Tibial artery (tissue), 4 donors: ENCODE measurements around the gene POR.

Source experiments
- DNase-seq, 2 donors: peaks; one replicate each; pipeline ENCODE4 v3.0.0-alpha.2; 2019
- H3K27ac ChIP-seq, 2 donors: fragments of 200-600 bp; sonication (generic) in 1 of 2; 1 replicate in 1 of 2; 2 replicates in 1 of 2; pipeline ENCODE4 v1.5.1; 2018 to 2019; ENCODE audit warnings: mild to moderate bottlenecking in 1 of 2
- H3K27me3 ChIP-seq, 2 donors: fragments of 200-600 bp; sonication (generic) in 1 of 2; one replicate each; pipeline versions ENCODE4 v1.5.1 to v1.6.0; 2016 to 2019
- H3K36me3 ChIP-seq, 3 donors: fragments of 200-600 bp; sonication (generic) in 2 of 3; one replicate each; pipeline ENCODE4 v1.5.1; 2016 to 2019; ENCODE audit warnings: mild to moderate bottlenecking in 2 of 3
- H3K4me1 ChIP-seq, 4 donors: fragments of 200-600 bp; sonication (generic) in 2 of 4; 1 replicate in 3 of 4; 2 replicates in 1 of 4; pipeline ENCODE4 v1.5.1; 2016 to 2019
- H3K4me3 ChIP-seq, 2 donors: fragments of 200-600 bp; sonication (generic) in 1 of 2; 1 replicate in 1 of 2; 2 replicates in 1 of 2; pipeline ENCODE4 v1.5.1; 2018 to 2019; ENCODE audit warnings: mild to moderate bottlenecking in 2 of 2
- H3K9me3 ChIP-seq, 3 donors: fragments of 200-600 bp; sonication (generic) in 1 of 3; one replicate each; pipeline ENCODE4 v1.5.1; 2016 to 2019
- CTCF ChIP-seq, 2 experiments: fragments of 200-600 bp in 1 of 2; fragments of 450-650 bp in 1 of 2; IDR thresholded peaks; one replicate each; pipeline ENCODE4 v1.5.1; 2017 to 2019; ENCODE audit warnings: antibody characterized with exemption in 2 of 2, mild to moderate bottlenecking in 1 of 2, moderate library complexity in 1 of 2
- intact Hi-C: fragments of 100-400 bp; cut with DNase I; formaldehyde crosslinking; loops from one replicate; pipeline ENCODE4 v1.15.0; 2023; ENCODE audit warnings: low total_unique reads

POR gene

GRCh38 chr7:75924889-75925288, 9.9 kb downstream of the POR start:
- Histone ChIP-seq H3K4me1 (peaks cover 0 to 5% (median 0%) of the 10 kb centered on the region in 4 donors), H3K27ac (no peak overlapping the region)
- intact Hi-C loops, result no loop called here

GRCh38 chr7:75925717-75926435, 10.9 kb downstream of the POR start:
- no peak for DNase-seq
- Histone ChIP-seq H3K4me1 (peaks cover 0 to 5% (median 0%) of the 10 kb centered on the region in 4 donors), H3K27ac (no peak overlapping the region), H3K4me3 (no peak overlapping the region), H3K27me3 (no peaks in the 10 kb centered on the region), H3K9me3 (no peaks in the 10 kb centered on the region), H3K36me3 (peaks cover 0 to 12% (median 0%) of the 10 kb centered on the region in 3 donors)
- intact Hi-C loops, result no loop called here
- TF ChIP-seq CTCF (IDR thresholded peaks at IDR 0.05), result no peak

More at GRCh38 chr7:75924889-75925288, 9.9 kb downstream of the POR start:
- no peak overlapping the region for H3K4me3 ChIP-seq
- peaks cover 0 to 12% (median 0%) of the 10 kb centered on the region in 3 donors for H3K36me3 ChIP-seq
- DNase-seq, result no peak
- H3K27me3 ChIP-seq, result no peaks in the 10 kb centered on the region
- no peak for TF ChIP-seq CTCF (IDR thresholded peaks at IDR 0.05)
- no peaks in the 10 kb centered on the region for H3K9me3 ChIP-seq

- Histone ChIP-seq H3K36me3 (peaks cover 0 to 12% (median 0%) of the 10 kb centered on the region in 3 donors), H3K4me3 (no peak overlapping the region), H3K27ac (no peak overlapping the region), H3K27me3 (no peaks in the 10 kb centered on the region), H3K4me1 (no peaks in the 10 kb centered on the region), H3K9me3 (no peaks in the 10 kb centered on the region)
- TF ChIP-seq CTCF (IDR thresholded peaks at IDR 0.05), result no peak
- intact Hi-C loops, result no loop called here
- DNase-seq, result no peak
Measured at GRCh38 chr7:75928568-75928914, 13.6 kb downstream of the POR start.

GRCh38 chr7:75931680-75932079, 16.7 kb downstream of the POR start:
- Histone ChIP-seq H3K4me1 (no peaks in the 10 kb centered on the region), H3K27me3 (no peaks in the 10 kb centered on the region), H3K9me3 (no peaks in the 10 kb centered on the region), H3K36me3 (peaks cover 0 to 12% (median 5%) of the 10 kb centered on the region in 3 donors), H3K4me3 (no peak overlapping the region), H3K27ac (no peak overlapping the region)
- no peak for TF ChIP-seq CTCF (IDR thresholded peaks at IDR 0.05)
- intact Hi-C loops, result no loop called here
- DNase-seq, result no peak

DNA sequence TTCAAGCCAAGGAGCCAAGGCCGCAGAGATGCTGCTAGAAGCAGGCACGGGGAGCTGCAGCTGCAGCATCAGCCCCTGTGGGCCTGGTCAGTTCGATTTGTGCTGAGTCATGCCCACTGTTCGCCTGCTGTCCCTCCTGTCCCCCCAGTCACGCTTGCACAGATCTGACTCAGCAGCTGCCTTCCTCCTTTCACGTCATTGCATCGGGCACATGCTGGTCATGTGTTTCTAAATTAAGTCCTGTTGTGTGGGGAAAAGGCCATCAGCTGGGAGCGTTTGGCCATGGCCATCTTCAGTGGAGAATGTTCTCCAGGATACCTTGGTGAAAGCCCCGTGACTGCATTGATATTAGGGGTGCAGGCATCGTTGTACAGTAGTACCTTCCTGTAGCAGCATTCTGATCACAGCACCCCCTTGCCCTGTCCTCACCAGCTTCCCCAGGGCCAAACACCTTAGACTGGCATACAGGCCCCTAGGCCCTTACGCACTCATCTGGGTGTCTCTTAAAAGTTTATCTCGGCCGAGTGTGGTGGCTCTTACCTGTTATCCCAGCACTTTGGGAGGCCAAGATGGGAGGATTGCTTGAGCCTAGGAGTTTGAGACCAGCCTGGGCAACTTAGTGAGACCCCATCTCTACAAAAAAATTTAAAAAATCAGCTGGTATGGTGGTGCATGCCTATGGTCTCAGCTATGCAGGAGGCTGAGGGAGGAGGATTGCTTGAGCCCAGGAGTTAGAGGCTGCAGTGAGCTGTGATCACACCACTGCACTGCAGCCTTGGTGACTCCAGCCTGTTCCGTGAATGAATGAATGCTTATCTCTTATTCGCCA, 23.2 kb downstream of the POR start:
- no peak for TF ChIP-seq CTCF (IDR thresholded peaks at IDR 0.05)
- DNase-seq, result peak; percentile 74 to 90
- peaks cover 0 to 18% (median 7%) of the 10 kb centered on the region in 4 donors for H3K4me1 ChIP-seq

More for the DNA sequence above, 23.2 kb downstream of the POR start:
- H3K27ac ChIP-seq, result peak overlapping the region; percentile 56 to 57
- H3K27me3 ChIP-seq, result no peaks in the 10 kb centered on the region
- peaks cover 0 to 5% (median 0%) of the 10 kb centered on the region in 3 donors for H3K36me3 ChIP-seq
- intact Hi-C loops, result no loop called here
- H3K4me3 ChIP-seq, result no peak overlapping the region
- H3K9me3 ChIP-seq, result no peaks in the 10 kb centered on the region
